Peyer's patch (tissue), 4 donors: ENCODE data around the gene SLC13A3. TPM values are rescaled to one million over a fixed set of nuclear protein-coding genes. Genes with fewer than 3 reads are reported as not detected.

Experiments
- DNase-seq, 3 donors: peaks; one replicate each; pipeline ENCODE4 v3.0.0-alpha.2; 2017 to 2019
- H3K27ac ChIP-seq, 4 donors: fragments of 200-600 bp; sonication (generic); one replicate each; pipeline ENCODE4 v1.5.1; 2016 to 2019
- H3K27me3 ChIP-seq, 2 donors: fragments of 200-600 bp; sonication (generic); one replicate each; pipeline ENCODE4 v1.5.1; 2019
- H3K36me3 ChIP-seq, 3 donors: fragments of 200-600 bp; sonication (generic); one replicate each; pipeline ENCODE4 v1.5.1; 2016 to 2019
- H3K4me1 ChIP-seq, 4 donors: fragments of 200-600 bp; sonication (generic); one replicate each; pipeline ENCODE4 v1.5.1; 2016 to 2019
- H3K4me3 ChIP-seq, 4 donors: fragments of 200-600 bp; sonication (generic); 1 replicate in 3 of 4; 2 replicates in 1 of 4; pipeline ENCODE4 v1.5.1; 2016 to 2019; ENCODE audit warnings: mild to moderate bottlenecking in 1 of 4
- H3K9me3 ChIP-seq, 4 donors: fragments of 200-600 bp; sonication (generic); one replicate each; pipeline ENCODE4 v1.5.1; 2016 to 2019; ENCODE audit warnings: mild to moderate bottlenecking in 1 of 4
- POLR2A ChIP-seq, 2 donors: fragments of 450-650 bp; IDR thresholded peaks; one replicate each; pipeline ENCODE4 v1.5.1; 2017; ENCODE audit warnings: antibody characterized with exemption in 2 of 2, mild to moderate bottlenecking in 2 of 2, moderate library complexity in 2 of 2
- total RNA-seq, 4 donors: library from RNA; depleted of rRNA; stranded (reverse); fragments of >200 nt; gene quantifications; one replicate each; pipeline ENCODE4 v1.1.0, GENCODE V29; 2016
- TF ChIP-seq, protein P1 (sequence below), 6 experiments: fragments of 450-650 bp in 4 of 6; fragments of 200-600 bp in 2 of 6; sonication (generic) in 1 of 6; IDR thresholded peaks; one replicate each; pipeline ENCODE4 v1.5.1; 2017 to 2019; ENCODE audit warnings: antibody characterized with exemption in 6 of 6, mild to moderate bottlenecking in 3 of 6, moderate library complexity in 1 of 6

The SLC13A3 gene
- total RNA-seq, 4 donors from 2014 or later, result 1.3 to 10.7 TPM; not detected in 2

DNA sequence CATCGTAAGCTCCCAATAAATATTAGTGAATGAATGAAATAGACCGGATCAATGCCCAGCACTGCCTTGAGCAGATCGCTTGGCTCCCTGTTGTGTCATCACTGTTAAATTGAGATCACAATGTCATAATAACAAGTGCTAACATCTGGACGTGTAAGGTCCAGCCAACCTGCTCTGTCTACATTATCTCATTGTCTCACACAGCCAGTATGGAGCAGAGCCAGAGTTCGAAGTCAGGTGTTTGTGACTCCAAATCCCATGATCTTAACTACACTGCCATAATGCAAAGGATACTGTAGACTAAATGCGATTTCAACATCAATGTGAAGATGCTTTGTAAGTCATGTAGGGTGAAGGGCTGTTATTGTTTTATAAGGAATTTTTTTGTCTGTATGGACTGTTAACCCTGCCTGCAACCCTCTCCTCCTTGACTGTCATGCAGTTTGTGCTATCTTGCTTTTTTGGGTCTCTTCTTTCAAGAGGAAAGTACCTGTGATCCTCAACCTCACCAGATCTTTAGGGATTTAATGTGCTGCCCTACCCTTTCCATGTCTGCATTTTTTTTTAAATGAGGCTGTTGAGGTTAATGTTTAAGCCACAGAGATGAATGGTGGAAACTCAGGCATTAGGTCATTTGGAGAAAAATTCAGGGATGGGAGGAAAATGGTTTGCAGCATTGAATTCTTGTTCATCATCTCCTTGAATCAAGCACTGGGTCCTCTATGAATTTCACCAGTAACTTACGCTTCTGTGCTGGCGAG, 51.9 kb downstream of the SLC13A3 start:
- Histone ChIP-seq H3K36me3 (no peaks in the 10 kb centered on the region), H3K4me1 (no peaks in the 10 kb centered on the region), H3K4me3 (no peak overlapping the region), H3K27ac (no peak overlapping the region), H3K27me3 (no peaks in the 10 kb centered on the region), H3K9me3 (no peaks in the 10 kb centered on the region)
- TF ChIP-seq, protein P1, sequence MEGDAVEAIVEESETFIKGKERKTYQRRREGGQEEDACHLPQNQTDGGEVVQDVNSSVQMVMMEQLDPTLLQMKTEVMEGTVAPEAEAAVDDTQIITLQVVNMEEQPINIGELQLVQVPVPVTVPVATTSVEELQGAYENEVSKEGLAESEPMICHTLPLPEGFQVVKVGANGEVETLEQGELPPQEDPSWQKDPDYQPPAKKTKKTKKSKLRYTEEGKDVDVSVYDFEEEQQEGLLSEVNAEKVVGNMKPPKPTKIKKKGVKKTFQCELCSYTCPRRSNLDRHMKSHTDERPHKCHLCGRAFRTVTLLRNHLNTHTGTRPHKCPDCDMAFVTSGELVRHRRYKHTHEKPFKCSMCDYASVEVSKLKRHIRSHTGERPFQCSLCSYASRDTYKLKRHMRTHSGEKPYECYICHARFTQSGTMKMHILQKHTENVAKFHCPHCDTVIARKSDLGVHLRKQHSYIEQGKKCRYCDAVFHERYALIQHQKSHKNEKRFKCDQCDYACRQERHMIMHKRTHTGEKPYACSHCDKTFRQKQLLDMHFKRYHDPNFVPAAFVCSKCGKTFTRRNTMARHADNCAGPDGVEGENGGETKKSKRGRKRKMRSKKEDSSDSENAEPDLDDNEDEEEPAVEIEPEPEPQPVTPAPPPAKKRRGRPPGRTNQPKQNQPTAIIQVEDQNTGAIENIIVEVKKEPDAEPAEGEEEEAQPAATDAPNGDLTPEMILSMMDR (IDR thresholded peaks at IDR 0.05), result no peak
- no peak for TF ChIP-seq POLR2A (IDR thresholded peaks at IDR 0.05)
- DNase-seq, result no peak

DNA sequence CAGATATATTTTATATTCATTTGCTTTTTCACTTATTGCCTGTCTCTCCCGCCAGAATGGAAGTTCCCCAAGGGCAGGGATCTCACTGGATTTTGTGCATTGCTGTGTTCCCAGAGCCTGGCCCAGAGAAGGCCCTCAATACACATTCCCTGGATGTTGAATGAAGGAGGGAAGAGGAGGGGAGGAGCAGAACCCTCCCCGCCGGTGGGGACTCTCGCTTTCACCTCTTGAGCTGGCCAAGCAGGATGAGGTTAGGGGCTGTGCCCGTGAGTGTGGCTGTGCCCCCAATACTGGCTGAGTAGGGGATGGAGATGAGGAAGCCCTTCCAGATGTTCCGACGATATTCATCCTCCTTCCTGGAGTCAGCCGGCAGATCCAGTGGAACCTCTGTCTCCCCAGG, 55.3 kb downstream of the SLC13A3 start:
- Histone ChIP-seq H3K9me3 (no peaks in the 10 kb centered on the region), H3K4me1 (no peaks in the 10 kb centered on the region), H3K36me3 (no peaks in the 10 kb centered on the region), H3K4me3 (no peak overlapping the region), H3K27me3 (no peaks in the 10 kb centered on the region), H3K27ac (no peak overlapping the region)
- no peak for TF ChIP-seq POLR2A (IDR thresholded peaks at IDR 0.05)
- TF ChIP-seq, protein P1 (IDR thresholded peaks at IDR 0.05), result no peak
- no peak for DNase-seq

DNA sequence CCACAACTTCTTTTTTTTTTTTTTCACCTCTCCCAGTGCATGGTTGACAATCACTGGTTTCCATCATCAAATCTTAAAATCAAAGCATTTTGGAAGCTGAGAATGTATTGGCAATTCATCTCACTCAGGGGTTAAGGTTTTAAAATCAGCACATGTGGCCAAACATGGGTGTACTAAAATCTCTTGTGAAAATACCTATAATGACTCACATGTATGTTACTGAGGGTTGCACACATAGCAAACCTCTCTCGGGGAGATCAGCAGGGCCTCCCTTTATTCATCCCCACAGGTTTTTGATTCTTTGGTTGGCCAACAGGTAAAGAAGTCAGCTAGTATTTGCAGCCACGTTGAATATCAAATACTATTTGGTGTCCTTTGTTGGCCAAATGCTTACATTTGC, 56.5 kb downstream of the SLC13A3 start:
- H3K27me3 ChIP-seq, result no peaks in the 10 kb centered on the region
- no peak overlapping the region for H3K4me3 ChIP-seq
- TF ChIP-seq POLR2A (IDR thresholded peaks at IDR 0.05), result no peak
- TF ChIP-seq, protein P1 (IDR thresholded peaks at IDR 0.05), result no peak
- DNase-seq, result no peak
- no peaks in the 10 kb centered on the region for H3K36me3 ChIP-seq
- no peak overlapping the region for H3K27ac ChIP-seq
- H3K4me1 ChIP-seq, result no peaks in the 10 kb centered on the region
- H3K9me3 ChIP-seq, result no peaks in the 10 kb centered on the region

DNA sequence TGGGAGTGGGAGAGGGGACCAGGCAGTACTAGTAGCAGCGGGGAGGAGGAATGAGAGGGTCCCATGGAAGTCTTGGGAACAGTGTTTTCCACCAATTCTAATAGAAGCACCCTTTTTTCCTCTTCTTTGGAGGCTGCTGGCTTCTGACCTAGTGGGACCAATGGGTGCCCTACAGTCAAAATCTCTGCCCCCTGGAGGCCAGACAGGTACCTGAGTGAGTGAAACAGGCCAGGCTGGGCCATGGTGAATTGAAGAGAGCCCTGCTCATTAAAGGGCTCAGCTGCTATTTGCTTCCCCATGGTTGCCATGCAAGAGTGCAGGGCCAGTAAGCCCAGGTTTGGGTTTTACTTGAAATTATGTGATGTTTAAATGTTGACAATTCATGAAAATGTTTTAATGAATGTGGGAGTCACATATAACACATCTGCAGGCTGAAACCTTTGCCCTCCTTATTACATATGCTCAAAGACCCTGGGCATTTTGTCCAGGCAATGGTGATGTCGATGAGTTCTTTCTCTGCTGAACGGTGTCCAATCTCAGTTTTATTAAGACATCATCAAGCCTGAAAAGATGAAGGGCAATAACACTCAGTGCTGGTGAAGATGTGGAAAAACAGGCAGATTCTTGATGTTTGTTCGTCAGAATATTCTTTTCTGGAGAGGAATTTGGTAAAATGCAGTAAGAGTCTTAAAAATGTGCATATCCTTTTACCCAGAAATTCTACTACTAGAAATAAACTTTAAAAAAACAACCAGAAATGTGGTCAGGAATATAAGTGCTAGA, 58.5 kb downstream of the SLC13A3 start:
- no peak for TF ChIP-seq POLR2A (IDR thresholded peaks at IDR 0.05)
- TF ChIP-seq, protein P1 (IDR thresholded peaks at IDR 0.05), result no peak
- H3K9me3 ChIP-seq, result no peaks in the 10 kb centered on the region
- no peak overlapping the region for H3K27ac ChIP-seq
- no peaks in the 10 kb centered on the region for H3K36me3 ChIP-seq
- no peaks in the 10 kb centered on the region for H3K4me1 ChIP-seq
- DNase-seq, result no peak
- no peaks in the 10 kb centered on the region for H3K27me3 ChIP-seq
- H3K4me3 ChIP-seq, result no peak overlapping the region

DNA sequence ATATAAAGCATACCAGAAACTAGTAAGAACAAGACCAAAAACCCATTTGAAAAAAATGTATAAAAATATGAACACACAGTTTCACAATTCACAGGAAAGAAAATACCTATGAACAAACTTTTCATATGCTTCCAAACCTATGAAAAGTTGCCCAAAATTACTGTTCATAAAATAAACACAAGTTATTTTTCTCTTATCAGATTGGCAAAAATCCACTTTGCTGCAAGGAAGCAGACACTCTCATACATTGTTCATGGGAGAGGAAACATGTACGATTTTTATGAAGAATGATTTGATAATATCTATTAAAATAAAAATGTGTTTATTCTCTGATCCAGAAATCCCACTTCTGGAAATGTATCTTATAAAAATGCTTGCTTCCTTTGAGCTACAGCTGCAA, 60.8 kb downstream of the SLC13A3 start:
- no peaks in the 10 kb centered on the region for H3K9me3 ChIP-seq
- no peaks in the 10 kb centered on the region for H3K36me3 ChIP-seq
- no peak for TF ChIP-seq POLR2A (IDR thresholded peaks at IDR 0.05)
- TF ChIP-seq, protein P1 (IDR thresholded peaks at IDR 0.05), result no peak
- no peak overlapping the region for H3K27ac ChIP-seq
- no peak overlapping the region for H3K4me3 ChIP-seq
- no peaks in the 10 kb centered on the region for H3K27me3 ChIP-seq
- H3K4me1 ChIP-seq, result no peaks in the 10 kb centered on the region
- no peak for DNase-seq
